OCI-LY7 (cell line): ENCODE measurements around the gene CAMK2N2.

Experiments used
- EZH2phosphoT487 ChIP-seq: fragments of 200-600 bp; sonication (generic); IDR thresholded peaks from 2 replicates; pipeline ENCODE4 v1.6.1; 2018; ENCODE audit warnings: low read depth, borderline replicate concordance, mild to moderate bottlenecking, mixed run types, antibody characterized with exemption, low read length, moderate library complexity, mixed read lengths
- TF ChIP-seq, protein P1 (sequence below): fragments of 200-600 bp; sonication (generic); conservative IDR thresholded peaks from 2 replicates; pipeline ENCODE4 v1.5.1; 2014; ENCODE audit warnings: mild to moderate bottlenecking, antibody characterized with exemption, low read length, moderate library complexity, mixed read lengths

DNA sequence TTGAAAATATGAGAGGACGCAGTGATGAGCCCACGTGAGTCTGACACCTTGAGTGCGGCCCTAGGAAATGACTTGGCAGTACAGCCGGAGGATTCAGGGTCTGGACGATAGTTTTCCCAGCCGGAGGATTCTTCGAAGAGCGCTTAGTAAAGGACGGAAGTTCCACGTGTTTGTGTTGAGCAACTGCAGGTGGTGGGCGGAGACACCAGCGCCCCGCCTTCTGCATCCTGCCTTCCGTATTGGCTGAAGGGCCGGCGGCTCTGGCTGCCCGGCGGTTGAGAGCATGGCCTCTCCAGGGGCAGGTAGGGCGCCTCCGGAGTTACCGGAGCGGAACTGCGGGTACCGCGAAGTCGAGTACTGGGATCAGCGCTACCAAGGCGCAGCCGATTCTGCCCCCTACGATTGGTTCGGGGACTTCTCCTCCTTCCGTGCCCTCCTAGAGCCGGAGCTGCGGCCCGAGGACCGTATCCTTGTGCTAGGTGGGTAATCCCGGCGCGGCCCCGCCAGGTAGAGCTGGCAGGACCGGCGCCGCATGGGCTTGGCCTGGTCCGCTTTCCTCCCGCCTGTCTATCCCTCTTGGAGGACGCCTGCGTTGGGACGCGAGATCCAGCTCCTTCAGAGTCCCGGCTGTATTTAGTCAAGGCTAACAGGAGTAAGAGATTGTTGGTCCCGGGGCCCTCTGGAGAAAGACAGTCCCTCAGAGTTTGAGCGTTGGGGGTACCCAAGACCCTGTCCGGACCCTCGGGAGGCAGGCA, 11.8 kb downstream of the CAMK2N2 start, which contains the start of gene EEF1AKMT4:
- TF ChIP-seq, protein P1, sequence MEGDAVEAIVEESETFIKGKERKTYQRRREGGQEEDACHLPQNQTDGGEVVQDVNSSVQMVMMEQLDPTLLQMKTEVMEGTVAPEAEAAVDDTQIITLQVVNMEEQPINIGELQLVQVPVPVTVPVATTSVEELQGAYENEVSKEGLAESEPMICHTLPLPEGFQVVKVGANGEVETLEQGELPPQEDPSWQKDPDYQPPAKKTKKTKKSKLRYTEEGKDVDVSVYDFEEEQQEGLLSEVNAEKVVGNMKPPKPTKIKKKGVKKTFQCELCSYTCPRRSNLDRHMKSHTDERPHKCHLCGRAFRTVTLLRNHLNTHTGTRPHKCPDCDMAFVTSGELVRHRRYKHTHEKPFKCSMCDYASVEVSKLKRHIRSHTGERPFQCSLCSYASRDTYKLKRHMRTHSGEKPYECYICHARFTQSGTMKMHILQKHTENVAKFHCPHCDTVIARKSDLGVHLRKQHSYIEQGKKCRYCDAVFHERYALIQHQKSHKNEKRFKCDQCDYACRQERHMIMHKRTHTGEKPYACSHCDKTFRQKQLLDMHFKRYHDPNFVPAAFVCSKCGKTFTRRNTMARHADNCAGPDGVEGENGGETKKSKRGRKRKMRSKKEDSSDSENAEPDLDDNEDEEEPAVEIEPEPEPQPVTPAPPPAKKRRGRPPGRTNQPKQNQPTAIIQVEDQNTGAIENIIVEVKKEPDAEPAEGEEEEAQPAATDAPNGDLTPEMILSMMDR: no peak
- TF ChIP-seq EZH2phosphoT487: no peak
